Measurements from ENCODE around the gene GAS7.

The GAS7 gene

GRCh38 chr17:10041916-10042588 lies 156.4 kb downstream of the GAS7 start:
- no peak for DNase-seq (ENCODE audit: low read depth)
- no peak for TF ChIP-seq CTCF (conservative IDR thresholded peaks at IDR 0.05; ENCODE audit: low read depth, low read length)
- no peak overlapping the region for H3K4me3 ChIP-seq (ENCODE audit: low read depth, low read length)

- no peak overlapping the region for H3K4me3 ChIP-seq (ENCODE audit: low read depth, low read length)
- no peak for DNase-seq (ENCODE audit: low read depth)
- no peak for TF ChIP-seq CTCF (conservative IDR thresholded peaks at IDR 0.05; ENCODE audit: low read depth, low read length)
Observed at GRCh38 chr17:10041287-10041612, 157.2 kb downstream of the GAS7 start.

DNA sequence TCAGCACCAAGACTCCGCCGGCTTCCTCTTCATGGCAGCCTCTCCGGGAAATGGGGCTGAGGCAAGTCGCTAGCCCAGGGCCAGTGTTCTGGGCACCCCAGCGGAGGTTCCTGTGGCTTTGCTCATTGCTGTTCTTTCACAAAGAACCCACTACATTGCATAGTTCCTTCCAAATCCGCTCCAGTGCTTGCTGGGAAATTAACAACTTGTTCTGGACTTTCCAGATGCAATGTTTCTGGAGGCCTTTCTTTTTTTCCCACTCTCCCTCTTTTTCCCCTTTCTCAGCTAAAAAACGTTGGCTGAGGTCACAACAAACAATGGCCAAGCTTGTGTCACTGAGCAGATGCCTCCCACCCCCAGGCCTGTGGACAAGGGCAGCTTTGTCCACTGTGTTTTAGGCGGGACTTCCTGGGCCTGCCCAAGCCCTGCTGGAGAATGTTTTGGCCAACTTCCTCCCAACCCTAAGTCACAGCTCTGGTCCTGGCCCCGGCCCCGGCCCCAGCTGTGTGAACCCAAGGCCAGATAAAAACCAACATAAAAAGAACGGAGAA lies 161.8 kb downstream of the GAS7 start:
- no peak overlapping the region for H3K4me3 ChIP-seq (ENCODE audit: low read depth, low read length)
- no peak for DNase-seq (ENCODE audit: low read depth)
- TF ChIP-seq CTCF (conservative IDR thresholded peaks at IDR 0.05; ENCODE audit: low read depth, low read length), result no peak

- no peak overlapping the region for H3K4me3 ChIP-seq (ENCODE audit: low read depth, low read length)
- DNase-seq (ENCODE audit: low read depth), result no peak
Observed at GRCh38 chr17:10035885-10036284, 162.5 kb downstream of the GAS7 start.

GRCh38 chr17:10034719-10035475 lies 163.5 kb downstream of the GAS7 start:
- no peak for TF ChIP-seq CTCF (conservative IDR thresholded peaks at IDR 0.05; ENCODE audit: low read depth, low read length)
- no peak overlapping the region for H3K4me3 ChIP-seq (ENCODE audit: low read depth, low read length)
- no peak for DNase-seq (ENCODE audit: low read depth)

More at GRCh38 chr17:10035885-10036284, 162.5 kb downstream of the GAS7 start:
- no peak for TF ChIP-seq CTCF (conservative IDR thresholded peaks at IDR 0.05; ENCODE audit: low read depth, low read length)

- no peak for DNase-seq (ENCODE audit: low read depth)
- H3K4me3 ChIP-seq (ENCODE audit: low read depth, low read length), result no peak overlapping the region
Observed at GRCh38 chr17:10033959-10034358, 164.4 kb downstream of the GAS7 start.

More at GRCh38 chr17:10033959-10034358, 164.4 kb downstream of the GAS7 start:
- no peak for TF ChIP-seq CTCF (conservative IDR thresholded peaks at IDR 0.05; ENCODE audit: low read depth, low read length)

Measured in choroid plexus epithelial cell (primary cell).